IMR-90 (cell line): ENCODE results near the gene GRIA3.

ENCODE experiments used
- BHLHE40 ChIP-seq: fragments of 150-350 bp; IDR thresholded peaks from 2 replicates; pipeline ENCODE4 v1.6.1; 2016; ENCODE audit warnings: mild to moderate bottlenecking, low read depth, low read length
- MXI1 ChIP-seq: IDR thresholded peaks from 2 replicates; pipeline ENCODE4 v1.6.1; 2012; ENCODE audit warnings: low read depth, mild to moderate bottlenecking, low read length, moderate library complexity, borderline replicate concordance
- POLR2A ChIP-seq: IDR thresholded peaks from 2 replicates; pipeline ENCODE4 v1.6.1; 2012; ENCODE audit warnings: mild to moderate bottlenecking, low read depth, low read length
- SMC3 ChIP-seq: fragments of 150-350 bp; IDR thresholded peaks from 2 replicates; pipeline ENCODE4 v1.6.1; 2016; ENCODE audit warnings: low read depth, mild to moderate bottlenecking, antibody characterized with exemption, low read length, moderate library complexity
- TF ChIP-seq, protein P1 (sequence below): conservative IDR thresholded peaks from 2 replicates; pipeline ENCODE4 v1.5.1; 2012; ENCODE audit warnings: mild to moderate bottlenecking, low read depth, low read length, improper control_type of control experiment

DNA sequence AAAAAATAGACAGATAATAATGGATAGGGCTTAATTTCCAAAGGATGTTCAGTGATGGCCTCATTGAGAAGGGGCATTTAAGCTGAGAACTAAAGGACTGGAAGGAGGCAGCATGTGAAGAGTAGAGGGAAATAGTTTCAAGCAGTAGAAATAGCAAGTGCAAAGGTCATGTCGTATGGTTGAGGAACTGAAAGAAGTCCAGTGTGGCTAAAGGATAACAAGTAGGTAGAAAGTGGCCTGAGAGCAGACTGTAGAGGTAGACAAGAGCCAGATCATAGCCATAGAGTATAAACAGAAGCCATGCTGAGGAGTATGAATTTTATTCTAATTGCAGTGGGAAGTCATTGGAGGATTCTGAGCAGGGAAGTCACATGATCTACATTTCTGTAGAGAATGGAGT is 72.3 kb downstream of the GRIA3 start:
- TF ChIP-seq SMC3 (no peak), POLR2A (no peak), BHLHE40 (no peak), MXI1 (no peak)
- TF ChIP-seq, protein P1, sequence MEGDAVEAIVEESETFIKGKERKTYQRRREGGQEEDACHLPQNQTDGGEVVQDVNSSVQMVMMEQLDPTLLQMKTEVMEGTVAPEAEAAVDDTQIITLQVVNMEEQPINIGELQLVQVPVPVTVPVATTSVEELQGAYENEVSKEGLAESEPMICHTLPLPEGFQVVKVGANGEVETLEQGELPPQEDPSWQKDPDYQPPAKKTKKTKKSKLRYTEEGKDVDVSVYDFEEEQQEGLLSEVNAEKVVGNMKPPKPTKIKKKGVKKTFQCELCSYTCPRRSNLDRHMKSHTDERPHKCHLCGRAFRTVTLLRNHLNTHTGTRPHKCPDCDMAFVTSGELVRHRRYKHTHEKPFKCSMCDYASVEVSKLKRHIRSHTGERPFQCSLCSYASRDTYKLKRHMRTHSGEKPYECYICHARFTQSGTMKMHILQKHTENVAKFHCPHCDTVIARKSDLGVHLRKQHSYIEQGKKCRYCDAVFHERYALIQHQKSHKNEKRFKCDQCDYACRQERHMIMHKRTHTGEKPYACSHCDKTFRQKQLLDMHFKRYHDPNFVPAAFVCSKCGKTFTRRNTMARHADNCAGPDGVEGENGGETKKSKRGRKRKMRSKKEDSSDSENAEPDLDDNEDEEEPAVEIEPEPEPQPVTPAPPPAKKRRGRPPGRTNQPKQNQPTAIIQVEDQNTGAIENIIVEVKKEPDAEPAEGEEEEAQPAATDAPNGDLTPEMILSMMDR: no peak
